ENCODE results near the gene MTMR10.

DNA sequence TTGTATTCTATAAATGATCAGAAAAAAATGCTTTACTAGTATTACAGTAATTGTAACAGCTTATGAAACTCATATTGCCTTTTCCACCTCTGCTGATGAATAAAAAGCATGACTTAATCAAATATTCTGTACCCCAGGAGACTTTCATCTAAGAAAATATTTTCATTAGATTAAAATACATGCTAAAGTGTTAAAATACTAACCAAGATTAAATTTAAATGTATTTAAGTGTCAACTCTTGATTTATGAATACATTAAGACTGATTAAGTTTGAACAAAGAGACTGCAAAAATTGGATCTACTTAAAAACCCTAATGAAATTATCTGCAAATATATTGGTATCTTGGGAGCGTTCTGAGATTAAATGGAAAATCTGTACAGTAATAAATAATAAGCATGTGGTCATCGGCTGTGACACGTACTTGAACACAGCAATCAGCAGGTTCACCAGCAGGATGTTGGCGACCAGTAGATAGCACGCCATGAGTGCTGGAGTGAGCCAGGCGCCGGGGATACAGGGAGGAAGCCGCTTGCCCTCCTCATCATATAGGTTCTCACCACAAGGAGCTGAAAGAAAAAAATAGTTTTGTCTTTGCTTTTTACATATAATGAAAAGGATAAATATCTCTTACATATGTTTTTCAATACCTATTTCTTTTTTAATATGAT lies 36.6 kb upstream of the MTMR10 start:
- TF ChIP-seq POLR2A (IDR thresholded peaks at IDR 0.05), result no peak
- TF ChIP-seq, protein P1, sequence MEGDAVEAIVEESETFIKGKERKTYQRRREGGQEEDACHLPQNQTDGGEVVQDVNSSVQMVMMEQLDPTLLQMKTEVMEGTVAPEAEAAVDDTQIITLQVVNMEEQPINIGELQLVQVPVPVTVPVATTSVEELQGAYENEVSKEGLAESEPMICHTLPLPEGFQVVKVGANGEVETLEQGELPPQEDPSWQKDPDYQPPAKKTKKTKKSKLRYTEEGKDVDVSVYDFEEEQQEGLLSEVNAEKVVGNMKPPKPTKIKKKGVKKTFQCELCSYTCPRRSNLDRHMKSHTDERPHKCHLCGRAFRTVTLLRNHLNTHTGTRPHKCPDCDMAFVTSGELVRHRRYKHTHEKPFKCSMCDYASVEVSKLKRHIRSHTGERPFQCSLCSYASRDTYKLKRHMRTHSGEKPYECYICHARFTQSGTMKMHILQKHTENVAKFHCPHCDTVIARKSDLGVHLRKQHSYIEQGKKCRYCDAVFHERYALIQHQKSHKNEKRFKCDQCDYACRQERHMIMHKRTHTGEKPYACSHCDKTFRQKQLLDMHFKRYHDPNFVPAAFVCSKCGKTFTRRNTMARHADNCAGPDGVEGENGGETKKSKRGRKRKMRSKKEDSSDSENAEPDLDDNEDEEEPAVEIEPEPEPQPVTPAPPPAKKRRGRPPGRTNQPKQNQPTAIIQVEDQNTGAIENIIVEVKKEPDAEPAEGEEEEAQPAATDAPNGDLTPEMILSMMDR (IDR thresholded peaks at IDR 0.05 in 4 of 5, conservative IDR thresholded peaks at IDR 0.05 in 1 of 5), result no peak

Measured in gastrocnemius medialis (tissue), 4 donors.